Liver (tissue), 9 donors: Measurements from ENCODE around the gene CAPZB. TPM values are rescaled to one million over a fixed set of nuclear protein-coding genes. Genes with fewer than 3 reads are reported as not detected.

Experiments
- DNase-seq: peaks from one replicate; pipeline ENCODE4 v3.0.0-alpha.2; 2017; ENCODE audit warnings: low spot score
- H3K27ac ChIP-seq, 2 donors: one replicate each; pipeline ENCODE4 v1.7.0; 2013; ENCODE audit warnings: inconsistent platforms in 2 of 2, low read length in 2 of 2, control low read depth in 1 of 2, low read depth in 1 of 2, mild to moderate bottlenecking in 1 of 2
- H3K27me3 ChIP-seq, 4 donors: one replicate each; pipeline versions ENCODE4 v1.6.1 to v1.7.0; 2013; ENCODE audit warnings: low read length in 3 of 4, inconsistent platforms in 1 of 4, mild to moderate bottlenecking in 1 of 4, moderate library complexity in 1 of 4; ENCODE audit not compliant: control insufficient read depth in 4 of 4, insufficient read depth in 4 of 4
- H3K36me3 ChIP-seq, 4 donors: one replicate each; pipeline versions ENCODE4 v1.6.1 to v1.7.0; 2013; ENCODE audit warnings: low read length in 3 of 4, mild to moderate bottlenecking in 3 of 4, low read depth in 1 of 4, moderate library complexity in 1 of 4; ENCODE audit not compliant: control insufficient read depth in 4 of 4, insufficient read depth in 3 of 4
- H3K4me1 ChIP-seq, 4 donors: one replicate each; pipeline versions ENCODE4 v1.6.1 to v1.7.0; 2013; ENCODE audit warnings: low read length in 3 of 4, mild to moderate bottlenecking in 3 of 4, moderate library complexity in 1 of 4; ENCODE audit not compliant: control insufficient read depth in 4 of 4, insufficient read depth in 4 of 4
- H3K4me3 ChIP-seq, 3 donors: one replicate each; pipeline versions ENCODE4 v1.6.1 to v1.7.0; 2013; ENCODE audit warnings: low read length in 3 of 3, control low read depth in 1 of 3, low read depth in 1 of 3, mild to moderate bottlenecking in 1 of 3
- H3K9ac ChIP-seq, 2 donors: one replicate each; pipeline ENCODE4 v1.7.0; 2013; ENCODE audit warnings: low read length in 2 of 2, mild to moderate bottlenecking in 2 of 2, moderate library complexity in 2 of 2, control low read depth in 1 of 2, low read depth in 1 of 2
- H3K9me3 ChIP-seq, 4 donors: one replicate each; pipeline versions ENCODE4 v1.6.1 to v1.7.0; 2013; ENCODE audit warnings: low read length in 3 of 4; ENCODE audit not compliant: control insufficient read depth in 4 of 4
- EGR1 ChIP-seq, 2 donors: IDR thresholded peaks; 2 replicates each; pipeline ENCODE4 v1.6.1; 2016 to 2018; ENCODE audit warnings: antibody characterized with exemption in 2 of 2, low read depth in 2 of 2
- FOXA1 ChIP-seq: IDR thresholded peaks from 2 replicates; pipeline ENCODE4 v1.6.1; 2016; ENCODE audit warnings: antibody characterized with exemption
- FOXA2 ChIP-seq: IDR thresholded peaks from 2 replicates; pipeline ENCODE4 v1.6.1; 2016; ENCODE audit warnings: antibody characterized with exemption
- GABPA ChIP-seq, 2 donors: IDR thresholded peaks in 1 of 2; conservative IDR thresholded peaks in 1 of 2; 2 replicates each; pipeline ENCODE4 v1.6.1; 2016; ENCODE audit warnings: antibody characterized with exemption in 2 of 2, mild to moderate bottlenecking in 1 of 2, moderate library complexity in 1 of 2
- HNF4A ChIP-seq, 2 donors: conservative IDR thresholded peaks; 2 replicates each; pipeline ENCODE4 v1.6.1; 2016; ENCODE audit warnings: antibody characterized with exemption in 2 of 2, mild to moderate bottlenecking in 2 of 2
- HNF4G ChIP-seq: IDR thresholded peaks from 2 replicates; pipeline ENCODE4 v1.6.1; 2016; ENCODE audit warnings: antibody characterized with exemption
- JUND ChIP-seq, 2 donors: IDR thresholded peaks; 2 replicates each; pipeline ENCODE4 v1.6.1; 2016; ENCODE audit warnings: antibody characterized with exemption in 2 of 2
- NR2F2 ChIP-seq: IDR thresholded peaks from 2 replicates; pipeline ENCODE4 v1.6.1; 2016; ENCODE audit warnings: antibody characterized with exemption
- RAD21 ChIP-seq, 2 donors: IDR thresholded peaks; 2 replicates each; pipeline ENCODE4 v1.6.1; 2016; ENCODE audit warnings: antibody characterized with exemption in 2 of 2, mild to moderate bottlenecking in 2 of 2
- RXRA ChIP-seq, 2 donors: IDR thresholded peaks; 2 replicates each; pipeline ENCODE4 v1.6.1; 2017 to 2018; ENCODE audit warnings: antibody characterized with exemption in 2 of 2, mild to moderate bottlenecking in 1 of 2
- SP1 ChIP-seq: IDR thresholded peaks from 2 replicates; pipeline ENCODE4 v1.6.1; 2018; ENCODE audit warnings: antibody characterized with exemption, mild to moderate bottlenecking
- TAF1 ChIP-seq: conservative IDR thresholded peaks from 2 replicates; pipeline ENCODE4 v1.6.1; 2016; ENCODE audit warnings: antibody characterized with exemption, mild to moderate bottlenecking
- YY1 ChIP-seq: IDR thresholded peaks from 2 replicates; pipeline ENCODE4 v1.6.1; 2016; ENCODE audit warnings: antibody characterized with exemption, mild to moderate bottlenecking
- WGBS: extraction: QIAGEN DNeasy Blood & Tissue Kit; methylation state at CpG from one replicate; pipeline ENCODE4 v1.1.7; 2013; 5-methylcytosine and 5-hydroxymethylcytosine counted together
- polyA plus RNA-seq, 2 donors: library from polyadenylated mRNA; stranded (reverse) in 1 of 2; unstranded in 1 of 2; fragments of 200-250 nt in 1 of 2; fragments of >200 nt in 1 of 2; fragmentation: Nextera tagmentation in 1 of 2; extraction: Ambion mirVana in 1 of 2; gene quantifications; one replicate each; pipeline versions ENCODE4 v1.2.1 to v1.2.3, GENCODE V29; 2013 to 2015
- total RNA-seq, 2 donors: library from RNA; depleted of rRNA; stranded (reverse); fragments of >200 nt; gene quantifications; one replicate each; pipeline ENCODE4 v1.2.3, GENCODE V29; 2014
- TF ChIP-seq, protein P1 (sequence below): fragments of 150-350 bp; IDR thresholded peaks from 2 replicates; pipeline ENCODE4 v1.5.1; 2017; ENCODE audit warnings: improper control_type of control experiment, low read depth, low read length; ENCODE audit not compliant: missing input control
- TF ChIP-seq, protein P2 (sequence below): IDR thresholded peaks from 2 replicates; pipeline ENCODE4 v1.6.1; 2016; ENCODE audit warnings: antibody characterized with exemption
- TF ChIP-seq, protein P3 (sequence below): IDR thresholded peaks from 2 replicates; pipeline ENCODE4 v1.6.1; 2016; ENCODE audit warnings: antibody characterized with exemption, mild to moderate bottlenecking
- TF ChIP-seq, protein P4 (sequence below): IDR thresholded peaks from 2 replicates; pipeline ENCODE4 v1.6.1; 2016; ENCODE audit warnings: antibody characterized with exemption
- TF ChIP-seq, protein P5 (sequence below): IDR thresholded peaks from 2 replicates; pipeline ENCODE4 v1.6.1; 2016; ENCODE audit warnings: antibody characterized with exemption
- donor health status: healthy.
- donor health status: healthy.
- donor health status: healthy.
- donor health status: healthy.
- donor health status: healthy.

The CAPZB gene
- total and polyA plus RNA-seq, 4 donors, result 38.3 to 98.9 (median 51.1) TPM

DNA sequence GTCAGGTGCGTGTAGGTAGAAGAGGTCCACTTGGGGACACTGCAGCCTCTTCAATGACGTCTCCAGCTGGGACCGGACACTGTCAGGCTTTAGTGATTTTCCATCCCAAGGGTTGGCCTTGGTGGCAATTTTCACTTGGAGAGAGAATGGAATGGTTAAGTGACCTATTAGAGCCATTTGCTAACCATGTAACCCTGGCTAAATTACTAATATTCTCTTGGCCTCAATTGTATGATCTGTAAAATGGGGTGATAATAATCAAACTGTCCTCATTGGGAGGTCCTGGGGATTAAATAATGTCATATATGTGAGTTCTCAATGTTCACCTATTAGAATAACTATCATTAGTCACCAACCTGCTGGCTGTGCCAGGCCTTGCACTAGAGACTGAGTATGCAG lies 176.8 kb downstream of the CAPZB start:
- TF ChIP-seq FOXA2, result no peak
- TF ChIP-seq RXRA (IDR thresholded peaks at IDR 0.05), result no peak
- TF ChIP-seq HNF4G, result no peak
- no peak for TF ChIP-seq YY1
- no peak for TF ChIP-seq JUND (IDR thresholded peaks at IDR 0.05)
- no peak for TF ChIP-seq GABPA (IDR thresholded peaks at IDR 0.05 in 1 of 2, conservative IDR thresholded peaks at IDR 0.05 in 1 of 2)
- no peak for TF ChIP-seq FOXA1
- TF ChIP-seq, protein P1, sequence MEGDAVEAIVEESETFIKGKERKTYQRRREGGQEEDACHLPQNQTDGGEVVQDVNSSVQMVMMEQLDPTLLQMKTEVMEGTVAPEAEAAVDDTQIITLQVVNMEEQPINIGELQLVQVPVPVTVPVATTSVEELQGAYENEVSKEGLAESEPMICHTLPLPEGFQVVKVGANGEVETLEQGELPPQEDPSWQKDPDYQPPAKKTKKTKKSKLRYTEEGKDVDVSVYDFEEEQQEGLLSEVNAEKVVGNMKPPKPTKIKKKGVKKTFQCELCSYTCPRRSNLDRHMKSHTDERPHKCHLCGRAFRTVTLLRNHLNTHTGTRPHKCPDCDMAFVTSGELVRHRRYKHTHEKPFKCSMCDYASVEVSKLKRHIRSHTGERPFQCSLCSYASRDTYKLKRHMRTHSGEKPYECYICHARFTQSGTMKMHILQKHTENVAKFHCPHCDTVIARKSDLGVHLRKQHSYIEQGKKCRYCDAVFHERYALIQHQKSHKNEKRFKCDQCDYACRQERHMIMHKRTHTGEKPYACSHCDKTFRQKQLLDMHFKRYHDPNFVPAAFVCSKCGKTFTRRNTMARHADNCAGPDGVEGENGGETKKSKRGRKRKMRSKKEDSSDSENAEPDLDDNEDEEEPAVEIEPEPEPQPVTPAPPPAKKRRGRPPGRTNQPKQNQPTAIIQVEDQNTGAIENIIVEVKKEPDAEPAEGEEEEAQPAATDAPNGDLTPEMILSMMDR, result no peak
- TF ChIP-seq, protein P2, sequence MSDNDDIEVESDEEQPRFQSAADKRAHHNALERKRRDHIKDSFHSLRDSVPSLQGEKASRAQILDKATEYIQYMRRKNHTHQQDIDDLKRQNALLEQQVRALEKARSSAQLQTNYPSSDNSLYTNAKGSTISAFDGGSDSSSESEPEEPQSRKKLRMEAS, result no peak
- TF ChIP-seq, protein P3, sequence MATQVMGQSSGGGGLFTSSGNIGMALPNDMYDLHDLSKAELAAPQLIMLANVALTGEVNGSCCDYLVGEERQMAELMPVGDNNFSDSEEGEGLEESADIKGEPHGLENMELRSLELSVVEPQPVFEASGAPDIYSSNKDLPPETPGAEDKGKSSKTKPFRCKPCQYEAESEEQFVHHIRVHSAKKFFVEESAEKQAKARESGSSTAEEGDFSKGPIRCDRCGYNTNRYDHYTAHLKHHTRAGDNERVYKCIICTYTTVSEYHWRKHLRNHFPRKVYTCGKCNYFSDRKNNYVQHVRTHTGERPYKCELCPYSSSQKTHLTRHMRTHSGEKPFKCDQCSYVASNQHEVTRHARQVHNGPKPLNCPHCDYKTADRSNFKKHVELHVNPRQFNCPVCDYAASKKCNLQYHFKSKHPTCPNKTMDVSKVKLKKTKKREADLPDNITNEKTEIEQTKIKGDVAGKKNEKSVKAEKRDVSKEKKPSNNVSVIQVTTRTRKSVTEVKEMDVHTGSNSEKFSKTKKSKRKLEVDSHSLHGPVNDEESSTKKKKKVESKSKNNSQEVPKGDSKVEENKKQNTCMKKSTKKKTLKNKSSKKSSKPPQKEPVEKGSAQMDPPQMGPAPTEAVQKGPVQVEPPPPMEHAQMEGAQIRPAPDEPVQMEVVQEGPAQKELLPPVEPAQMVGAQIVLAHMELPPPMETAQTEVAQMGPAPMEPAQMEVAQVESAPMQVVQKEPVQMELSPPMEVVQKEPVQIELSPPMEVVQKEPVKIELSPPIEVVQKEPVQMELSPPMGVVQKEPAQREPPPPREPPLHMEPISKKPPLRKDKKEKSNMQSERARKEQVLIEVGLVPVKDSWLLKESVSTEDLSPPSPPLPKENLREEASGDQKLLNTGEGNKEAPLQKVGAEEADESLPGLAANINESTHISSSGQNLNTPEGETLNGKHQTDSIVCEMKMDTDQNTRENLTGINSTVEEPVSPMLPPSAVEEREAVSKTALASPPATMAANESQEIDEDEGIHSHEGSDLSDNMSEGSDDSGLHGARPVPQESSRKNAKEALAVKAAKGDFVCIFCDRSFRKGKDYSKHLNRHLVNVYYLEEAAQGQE, result no peak
- TF ChIP-seq RAD21 (IDR thresholded peaks at IDR 0.05), result no peak
- no peak for TF ChIP-seq SP1
- no peak for TF ChIP-seq NR2F2
- no peak for TF ChIP-seq EGR1 (IDR thresholded peaks at IDR 0.05; ENCODE audit: low read depth in 2 of 2)
- TF ChIP-seq HNF4A (conservative IDR thresholded peaks at IDR 0.05), result no peak
- TF ChIP-seq, protein P4, sequence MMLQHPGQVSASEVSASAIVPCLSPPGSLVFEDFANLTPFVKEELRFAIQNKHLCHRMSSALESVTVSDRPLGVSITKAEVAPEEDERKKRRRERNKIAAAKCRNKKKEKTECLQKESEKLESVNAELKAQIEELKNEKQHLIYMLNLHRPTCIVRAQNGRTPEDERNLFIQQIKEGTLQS, result no peak
- TF ChIP-seq, protein P5, sequence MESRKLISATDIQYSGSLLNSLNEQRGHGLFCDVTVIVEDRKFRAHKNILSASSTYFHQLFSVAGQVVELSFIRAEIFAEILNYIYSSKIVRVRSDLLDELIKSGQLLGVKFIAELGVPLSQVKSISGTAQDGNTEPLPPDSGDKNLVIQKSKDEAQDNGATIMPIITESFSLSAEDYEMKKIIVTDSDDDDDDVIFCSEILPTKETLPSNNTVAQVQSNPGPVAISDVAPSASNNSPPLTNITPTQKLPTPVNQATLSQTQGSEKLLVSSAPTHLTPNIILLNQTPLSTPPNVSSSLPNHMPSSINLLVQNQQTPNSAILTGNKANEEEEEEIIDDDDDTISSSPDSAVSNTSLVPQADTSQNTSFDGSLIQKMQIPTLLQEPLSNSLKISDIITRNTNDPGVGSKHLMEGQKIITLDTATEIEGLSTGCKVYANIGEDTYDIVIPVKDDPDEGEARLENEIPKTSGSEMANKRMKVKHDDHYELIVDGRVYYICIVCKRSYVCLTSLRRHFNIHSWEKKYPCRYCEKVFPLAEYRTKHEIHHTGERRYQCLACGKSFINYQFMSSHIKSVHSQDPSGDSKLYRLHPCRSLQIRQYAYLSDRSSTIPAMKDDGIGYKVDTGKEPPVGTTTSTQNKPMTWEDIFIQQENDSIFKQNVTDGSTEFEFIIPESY, result no peak
- TF ChIP-seq TAF1, result no peak
- H3K9me3 ChIP-seq, result no peaks in the 10 kb centered on the region
- no peaks in the 10 kb centered on the region for H3K27me3 ChIP-seq
- H3K27ac ChIP-seq, result no peak overlapping the region
- peaks cover 1 to 18% (median 16%) of the 10 kb centered on the region in 4 donors for H3K4me1 ChIP-seq
- H3K36me3 ChIP-seq, result peaks cover 10 to 47% (median 30%) of the 10 kb centered on the region in 4 donors
- no peak for DNase-seq
- no peak overlapping the region for H3K9ac ChIP-seq
- WGBS, result 97% methylated on average over 3 of the region's 3 CpGs
- H3K4me3 ChIP-seq, result no peak overlapping the region
